Fibroblast of pulmonary artery (primary cell): Measurements from ENCODE around the gene ZBTB49.

Experiments
- DNase-seq: peaks from one replicate; pipeline ENCODE4 v3.0.0-alpha.2; 2010; ENCODE audit warnings: low read depth
- H3K4me3 ChIP-seq: replicated peaks from 2 replicates; pipeline ENCODE4 v1.5.1; 2011; ENCODE audit warnings: low read depth, mild to moderate bottlenecking, control low read depth, low read length, moderate library complexity
- TF ChIP-seq, protein P1 (sequence below): IDR thresholded peaks from 2 replicates; pipeline ENCODE4 v1.5.1; 2011; ENCODE audit warnings: mild to moderate bottlenecking, control low read depth, low read length, inconsistent platforms; ENCODE audit errors: missing control alignments

Gene ZBTB49

DNA sequence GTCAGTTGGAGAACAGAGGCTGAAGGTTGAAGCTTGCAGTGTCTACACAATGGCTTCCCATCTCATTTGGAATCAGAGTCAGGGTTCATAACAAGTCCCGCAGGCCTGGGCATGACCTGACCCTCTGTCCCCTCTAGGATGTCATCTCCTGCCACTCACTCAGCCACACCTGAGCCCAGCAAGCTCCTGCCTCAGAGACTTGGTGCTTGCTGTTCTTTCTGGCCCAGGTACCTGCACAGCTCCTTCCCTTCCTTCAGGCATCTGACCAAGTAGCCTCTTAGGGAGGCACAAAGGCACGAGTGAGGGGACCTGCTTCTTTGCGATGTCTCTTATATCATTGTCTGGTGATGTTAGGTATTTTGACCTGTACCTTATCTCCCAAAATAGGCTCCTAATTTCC is 9.0 kb downstream of the ZBTB49 start:
- TF ChIP-seq, protein P1, sequence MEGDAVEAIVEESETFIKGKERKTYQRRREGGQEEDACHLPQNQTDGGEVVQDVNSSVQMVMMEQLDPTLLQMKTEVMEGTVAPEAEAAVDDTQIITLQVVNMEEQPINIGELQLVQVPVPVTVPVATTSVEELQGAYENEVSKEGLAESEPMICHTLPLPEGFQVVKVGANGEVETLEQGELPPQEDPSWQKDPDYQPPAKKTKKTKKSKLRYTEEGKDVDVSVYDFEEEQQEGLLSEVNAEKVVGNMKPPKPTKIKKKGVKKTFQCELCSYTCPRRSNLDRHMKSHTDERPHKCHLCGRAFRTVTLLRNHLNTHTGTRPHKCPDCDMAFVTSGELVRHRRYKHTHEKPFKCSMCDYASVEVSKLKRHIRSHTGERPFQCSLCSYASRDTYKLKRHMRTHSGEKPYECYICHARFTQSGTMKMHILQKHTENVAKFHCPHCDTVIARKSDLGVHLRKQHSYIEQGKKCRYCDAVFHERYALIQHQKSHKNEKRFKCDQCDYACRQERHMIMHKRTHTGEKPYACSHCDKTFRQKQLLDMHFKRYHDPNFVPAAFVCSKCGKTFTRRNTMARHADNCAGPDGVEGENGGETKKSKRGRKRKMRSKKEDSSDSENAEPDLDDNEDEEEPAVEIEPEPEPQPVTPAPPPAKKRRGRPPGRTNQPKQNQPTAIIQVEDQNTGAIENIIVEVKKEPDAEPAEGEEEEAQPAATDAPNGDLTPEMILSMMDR = no peak
- H3K4me3 ChIP-seq = no peak overlapping the region

DNA sequence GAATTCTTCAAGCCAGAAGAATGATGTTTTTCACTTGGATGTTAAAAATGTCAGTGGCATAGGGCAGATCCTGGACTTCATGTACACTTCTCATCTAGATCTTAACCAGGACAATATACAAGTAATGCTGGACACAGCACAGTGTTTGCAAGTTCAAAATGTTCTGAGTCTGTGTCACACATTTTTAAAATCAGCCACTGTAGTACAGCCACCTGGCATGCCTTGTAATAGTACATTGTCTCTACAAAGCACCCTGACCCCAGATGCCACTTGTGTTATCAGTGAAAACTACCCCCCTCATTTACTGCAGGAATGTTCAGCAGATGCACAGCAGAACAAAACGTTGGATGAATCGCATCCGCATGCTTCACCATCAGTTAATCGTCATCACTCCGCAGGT is 11.9 kb downstream of the ZBTB49 start:
- DNase-seq = no peak
- H3K4me3 ChIP-seq = no peak overlapping the region
- TF ChIP-seq, protein P1 = no peak

More for the DNA sequence above, 9.0 kb downstream of the ZBTB49 start:
- no peak for DNase-seq

DNA sequence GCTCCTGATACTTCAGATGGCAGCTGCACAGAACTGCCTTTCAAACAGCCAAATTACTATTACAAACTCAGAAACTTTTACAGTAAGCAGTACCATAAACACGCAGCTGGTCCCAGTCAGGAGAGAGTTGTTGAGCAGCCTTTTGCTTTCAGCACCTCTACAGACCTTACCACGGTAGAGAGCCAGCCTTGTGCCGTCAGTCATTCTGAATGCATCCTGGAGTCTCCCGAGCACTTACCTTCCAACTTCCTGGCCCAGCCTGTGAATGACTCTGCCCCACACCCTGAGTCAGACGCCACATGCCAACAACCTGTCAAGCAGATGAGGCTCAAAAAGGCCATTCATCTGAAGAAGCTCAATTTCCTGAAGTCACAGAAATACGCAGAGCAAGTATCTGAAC is 12.4 kb downstream of the ZBTB49 start:
- DNase-seq = no peak
- no peak overlapping the region for H3K4me3 ChIP-seq
- TF ChIP-seq, protein P1 = no peak

DNA sequence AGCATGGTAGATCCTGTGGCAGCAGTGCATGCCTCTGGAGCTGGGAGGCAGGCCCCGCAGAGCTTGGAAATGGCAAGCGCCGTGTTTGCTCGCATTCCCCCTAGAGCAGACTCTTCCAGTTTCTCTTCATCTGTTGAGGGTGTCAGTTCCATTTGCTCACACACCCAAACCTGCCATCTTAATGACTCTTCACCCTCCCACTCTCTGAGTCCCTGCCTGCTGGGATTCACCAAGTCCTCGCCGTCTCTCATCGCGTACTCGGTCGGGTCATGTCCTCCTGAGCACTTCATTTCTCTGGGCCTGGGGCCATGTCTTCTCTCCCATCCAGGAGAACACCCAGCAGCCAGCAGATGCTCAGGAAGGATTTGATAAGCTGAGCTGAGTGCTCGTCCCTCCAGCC is 16.9 kb downstream of the ZBTB49 start:
- DNase-seq = no peak
- TF ChIP-seq, protein P1 = no peak
- no peak overlapping the region for H3K4me3 ChIP-seq

DNA sequence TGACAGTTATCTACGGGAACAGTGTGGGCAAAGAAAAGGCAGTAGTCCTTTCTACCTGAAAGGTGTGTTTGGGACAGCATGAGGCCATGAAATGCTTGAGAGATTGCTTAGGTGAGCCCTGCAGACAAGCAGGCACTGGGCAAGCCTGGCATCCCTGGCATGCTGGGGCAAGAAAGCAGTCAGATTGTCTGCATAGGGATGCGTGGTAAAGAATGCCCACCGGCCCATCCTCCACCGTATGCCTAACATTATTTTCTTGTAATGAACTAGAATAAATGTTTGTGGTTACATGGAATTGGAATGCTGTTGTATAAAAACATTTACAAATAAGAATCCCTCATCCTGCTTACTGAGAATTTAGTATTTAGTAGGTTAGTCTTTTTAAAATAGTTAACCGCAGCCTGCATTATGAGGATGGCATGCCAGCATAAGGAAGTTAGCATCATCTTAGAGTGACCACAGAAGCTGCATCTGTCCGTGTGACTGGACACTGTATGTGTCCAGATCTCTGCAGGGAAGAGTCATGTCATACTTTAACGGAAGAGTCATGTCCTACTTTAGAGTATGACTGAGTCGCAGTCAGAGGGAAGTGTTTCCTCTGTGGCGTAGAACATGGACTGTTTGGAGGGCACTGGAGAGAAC is 18.9 kb downstream of the ZBTB49 start:
- DNase-seq = no peak
- TF ChIP-seq, protein P1 = no peak
- no peak overlapping the region for H3K4me3 ChIP-seq

DNA sequence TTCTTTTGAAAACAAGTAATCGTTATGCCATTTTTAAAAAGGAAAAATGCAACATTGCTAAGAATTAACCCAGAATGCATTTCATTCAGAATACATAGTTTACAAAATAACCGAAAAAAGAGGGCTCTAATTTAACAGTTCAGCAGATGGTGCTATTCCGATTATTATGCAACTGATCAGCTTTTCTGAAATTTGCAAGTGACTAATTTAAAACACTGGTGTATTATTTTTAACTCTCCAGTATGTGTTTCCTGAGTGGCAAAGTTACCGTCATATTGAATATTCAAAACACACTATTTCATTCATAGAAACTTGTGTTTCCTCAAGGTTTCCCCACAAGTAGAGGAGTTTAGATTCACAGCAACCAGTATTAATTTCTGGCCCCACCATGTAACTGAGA is 21.1 kb downstream of the ZBTB49 start:
- TF ChIP-seq, protein P1 = no peak
- no peak overlapping the region for H3K4me3 ChIP-seq
- no peak for DNase-seq
